IMR-90 (cell line): Measurements from ENCODE around the gene IQSEC3.

Experiments
- BHLHE40 ChIP-seq: fragments of 150-350 bp; IDR thresholded peaks from 2 replicates; pipeline ENCODE4 v1.6.1; 2016; ENCODE audit warnings: mild to moderate bottlenecking, low read depth, low read length
- CEBPB ChIP-seq: IDR thresholded peaks from 2 replicates; pipeline ENCODE4 v1.6.1; 2012; ENCODE audit warnings: low read depth, low read length, improper control_type of control experiment
- POLR2A ChIP-seq: IDR thresholded peaks from 2 replicates; pipeline ENCODE4 v1.6.1; 2012; ENCODE audit warnings: mild to moderate bottlenecking, low read depth, low read length
- RAD21 ChIP-seq: IDR thresholded peaks from 2 replicates; pipeline ENCODE4 v1.6.1; 2012; ENCODE audit warnings: low read length, improper control_type of control experiment
- RFX5 ChIP-seq: IDR thresholded peaks from 2 replicates; pipeline ENCODE4 v1.8.0; 2012; ENCODE audit warnings: low read depth, mild to moderate bottlenecking, low read length, moderate library complexity
- USF2 ChIP-seq: fragments of 150-350 bp; IDR thresholded peaks from 2 replicates; pipeline ENCODE4 v1.6.1; 2017; ENCODE audit warnings: mild to moderate bottlenecking, antibody characterized with exemption, low read length, low read depth
- TF ChIP-seq, protein P1 (sequence below): conservative IDR thresholded peaks from 2 replicates; pipeline ENCODE4 v1.5.1; 2012; ENCODE audit warnings: mild to moderate bottlenecking, low read depth, low read length, improper control_type of control experiment

DNA sequence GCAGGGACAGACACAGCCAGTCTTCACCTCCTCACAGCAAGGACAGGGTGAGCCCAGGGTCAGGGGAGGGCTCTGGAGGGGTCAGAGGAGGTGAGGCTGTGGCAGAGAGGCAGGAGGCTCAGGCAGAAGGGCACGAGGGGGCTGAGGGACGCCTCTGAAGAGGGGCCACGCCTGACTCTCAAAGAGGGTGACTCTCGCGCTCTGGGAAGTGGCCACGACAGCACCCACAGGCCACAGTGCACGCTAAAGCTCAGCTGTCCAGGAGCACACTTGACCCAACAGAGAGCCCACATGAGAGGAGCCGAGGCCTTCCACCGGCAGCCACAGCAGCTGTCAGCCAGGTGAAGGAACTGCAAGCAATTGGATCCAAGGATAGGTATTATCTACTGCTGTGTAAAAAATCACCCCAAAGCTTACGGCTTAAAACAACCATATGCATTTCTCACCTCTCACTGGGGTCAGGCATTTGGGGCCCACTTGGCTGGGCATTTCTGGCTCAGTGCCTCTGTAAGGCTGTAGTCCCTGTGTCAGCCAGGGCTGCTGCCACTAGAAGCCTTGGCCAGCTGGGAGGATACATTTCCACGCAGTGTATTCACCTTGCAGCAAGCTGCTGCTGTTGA, 119.5 kb downstream of the IQSEC3 start:
- TF ChIP-seq, protein P1, sequence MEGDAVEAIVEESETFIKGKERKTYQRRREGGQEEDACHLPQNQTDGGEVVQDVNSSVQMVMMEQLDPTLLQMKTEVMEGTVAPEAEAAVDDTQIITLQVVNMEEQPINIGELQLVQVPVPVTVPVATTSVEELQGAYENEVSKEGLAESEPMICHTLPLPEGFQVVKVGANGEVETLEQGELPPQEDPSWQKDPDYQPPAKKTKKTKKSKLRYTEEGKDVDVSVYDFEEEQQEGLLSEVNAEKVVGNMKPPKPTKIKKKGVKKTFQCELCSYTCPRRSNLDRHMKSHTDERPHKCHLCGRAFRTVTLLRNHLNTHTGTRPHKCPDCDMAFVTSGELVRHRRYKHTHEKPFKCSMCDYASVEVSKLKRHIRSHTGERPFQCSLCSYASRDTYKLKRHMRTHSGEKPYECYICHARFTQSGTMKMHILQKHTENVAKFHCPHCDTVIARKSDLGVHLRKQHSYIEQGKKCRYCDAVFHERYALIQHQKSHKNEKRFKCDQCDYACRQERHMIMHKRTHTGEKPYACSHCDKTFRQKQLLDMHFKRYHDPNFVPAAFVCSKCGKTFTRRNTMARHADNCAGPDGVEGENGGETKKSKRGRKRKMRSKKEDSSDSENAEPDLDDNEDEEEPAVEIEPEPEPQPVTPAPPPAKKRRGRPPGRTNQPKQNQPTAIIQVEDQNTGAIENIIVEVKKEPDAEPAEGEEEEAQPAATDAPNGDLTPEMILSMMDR: no peak
- no peak for TF ChIP-seq USF2
- TF ChIP-seq RFX5: no peak
- no peak for TF ChIP-seq BHLHE40
- TF ChIP-seq RAD21: no peak
- no peak for TF ChIP-seq CEBPB
- no peak for TF ChIP-seq POLR2A
